Activated CD4-positive, alpha-beta T cell treated with anti-CD3 and anti-CD28 coated beads, Interleukin-2, amount 50 U/mL, for 24 hours (primary cell): Measurements from ENCODE around the gene PERM1.
"Not testable (repeated sequence)": the region's sequence is repeated elsewhere in the genome, so short reads cannot be mapped to it uniquely, and the experiment has no call there.

Experiments used
- DNase-seq, 2 donors: peaks; one replicate each; pipeline ENCODE4 v3.0.0-alpha.2; 2020; ENCODE audit warnings: low read depth in 1 of 2, low spot score in 1 of 2

PERM1 gene

DNA sequence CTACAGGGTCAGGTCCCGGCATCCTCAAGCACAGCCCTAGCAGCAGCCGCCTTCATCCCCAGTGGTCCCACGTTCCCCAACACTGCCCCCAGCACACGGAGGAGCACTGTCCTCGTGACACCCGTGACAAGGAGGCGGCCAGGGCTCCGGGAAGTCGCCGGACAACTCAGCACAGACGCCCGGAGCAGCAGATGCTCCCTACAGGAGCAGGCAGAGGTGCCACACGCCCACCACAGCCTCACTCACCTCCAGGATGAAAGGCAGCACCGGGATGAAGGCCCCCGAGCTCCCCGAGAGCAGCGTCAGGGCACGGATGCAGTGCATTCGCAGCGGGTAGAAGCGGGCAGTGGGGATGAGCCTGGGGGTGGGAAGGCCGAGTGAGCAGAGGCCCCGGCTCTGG lies 31.0 kb downstream of the PERM1 start:
- DNase-seq, result no peak

DNA sequence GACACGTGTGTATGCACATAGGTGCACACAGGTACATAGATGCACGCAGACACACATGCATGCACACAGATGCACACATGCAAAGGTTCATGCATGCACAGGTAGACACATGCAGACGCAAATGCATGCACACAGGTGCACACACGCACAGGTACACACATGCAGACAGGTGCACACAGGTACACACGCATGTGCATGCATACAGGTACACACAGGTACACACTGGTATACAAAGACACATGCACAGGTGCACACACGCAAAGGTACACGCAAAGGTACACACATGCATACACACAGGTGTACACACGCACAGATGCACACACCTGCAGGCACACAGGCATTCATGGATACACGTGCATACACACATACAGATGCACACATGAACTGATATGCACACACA lies 31.6 kb downstream of the PERM1 start:
- DNase-seq, result no peak

DNA sequence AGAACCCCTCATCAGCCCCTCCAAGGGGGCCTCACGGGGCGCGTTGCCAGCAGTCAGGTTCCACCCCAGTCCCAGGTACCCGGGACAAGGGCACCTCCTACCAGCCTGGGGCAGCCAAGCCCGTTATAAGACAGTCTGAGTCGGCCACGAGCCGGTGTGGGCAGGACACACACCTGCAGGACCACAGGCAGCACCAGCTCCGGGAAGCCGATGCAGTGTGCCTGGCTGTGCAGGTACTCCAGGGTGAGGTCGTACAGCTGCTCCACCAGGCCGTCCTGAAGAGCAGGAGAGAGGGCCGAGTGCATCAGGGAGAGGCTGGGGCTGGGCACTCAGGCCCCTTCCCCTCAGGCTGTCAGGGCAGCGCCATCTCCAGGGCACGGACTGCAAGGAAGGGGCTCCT lies 33.9 kb downstream of the PERM1 start:
- no peak for DNase-seq

DNA sequence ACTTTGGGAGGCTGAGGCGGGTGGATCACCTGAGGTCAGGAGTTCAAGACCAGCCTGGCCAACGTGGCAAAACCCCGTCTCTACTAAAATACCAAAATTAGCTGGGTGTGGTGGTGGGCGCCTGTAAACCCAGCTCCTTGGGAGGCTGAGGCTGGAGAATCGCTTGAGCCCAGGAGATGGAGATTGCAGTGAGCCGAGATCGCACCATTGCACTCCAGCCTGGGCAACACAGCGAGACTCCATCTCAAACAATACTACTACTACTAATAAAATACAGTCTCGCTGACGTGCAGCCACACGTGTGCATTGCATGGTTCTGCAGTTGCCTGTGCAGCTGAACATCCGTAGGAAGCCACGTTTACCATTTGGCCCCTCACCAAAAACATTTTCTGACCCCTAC lies 35.1 kb downstream of the PERM1 start:
- DNase-seq, result not testable (repeated sequence)

DNA sequence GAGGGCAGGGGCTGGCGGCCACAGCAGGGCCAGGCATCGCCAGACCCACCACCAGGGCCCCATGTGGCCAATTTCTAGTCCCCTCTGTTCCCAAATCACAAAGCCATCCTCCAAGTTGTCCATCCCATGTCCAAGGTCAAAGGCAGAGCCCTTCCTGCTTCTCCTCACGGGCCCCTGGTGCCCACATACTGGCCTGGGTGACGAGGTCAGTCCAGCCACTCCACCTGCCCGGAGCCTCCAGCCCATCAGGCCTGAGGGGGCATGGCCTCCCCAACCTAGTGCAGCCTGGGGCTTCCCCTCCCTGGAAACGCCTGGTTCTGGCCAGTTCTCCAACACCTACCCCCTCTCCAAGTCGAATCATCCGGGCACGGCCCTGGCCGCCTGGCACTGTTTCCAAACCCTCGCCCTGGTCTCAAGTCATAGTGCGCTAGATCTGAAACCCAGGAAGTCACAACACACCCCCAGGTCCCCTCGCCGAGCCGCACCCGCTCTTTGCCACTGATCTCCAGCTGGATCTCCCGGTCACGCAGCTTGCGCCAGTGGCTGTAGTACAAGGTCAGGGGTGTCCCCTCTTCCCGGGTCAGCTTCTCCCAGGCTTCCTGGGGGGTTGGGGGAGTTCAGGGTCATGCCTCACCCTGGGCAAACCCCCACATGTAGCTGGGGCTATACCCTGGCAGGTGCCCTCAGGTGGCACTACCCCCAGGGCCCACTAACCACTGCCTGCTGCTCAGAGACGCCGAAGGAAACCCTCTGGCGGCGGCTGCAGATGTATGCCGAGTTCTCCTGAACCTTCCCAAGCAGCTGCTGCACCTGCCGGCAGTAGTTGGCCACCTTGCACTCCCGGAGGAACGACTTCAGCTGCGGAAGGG lies 36.0 kb downstream of the PERM1 start:
- DNase-seq, result no peak

DNA sequence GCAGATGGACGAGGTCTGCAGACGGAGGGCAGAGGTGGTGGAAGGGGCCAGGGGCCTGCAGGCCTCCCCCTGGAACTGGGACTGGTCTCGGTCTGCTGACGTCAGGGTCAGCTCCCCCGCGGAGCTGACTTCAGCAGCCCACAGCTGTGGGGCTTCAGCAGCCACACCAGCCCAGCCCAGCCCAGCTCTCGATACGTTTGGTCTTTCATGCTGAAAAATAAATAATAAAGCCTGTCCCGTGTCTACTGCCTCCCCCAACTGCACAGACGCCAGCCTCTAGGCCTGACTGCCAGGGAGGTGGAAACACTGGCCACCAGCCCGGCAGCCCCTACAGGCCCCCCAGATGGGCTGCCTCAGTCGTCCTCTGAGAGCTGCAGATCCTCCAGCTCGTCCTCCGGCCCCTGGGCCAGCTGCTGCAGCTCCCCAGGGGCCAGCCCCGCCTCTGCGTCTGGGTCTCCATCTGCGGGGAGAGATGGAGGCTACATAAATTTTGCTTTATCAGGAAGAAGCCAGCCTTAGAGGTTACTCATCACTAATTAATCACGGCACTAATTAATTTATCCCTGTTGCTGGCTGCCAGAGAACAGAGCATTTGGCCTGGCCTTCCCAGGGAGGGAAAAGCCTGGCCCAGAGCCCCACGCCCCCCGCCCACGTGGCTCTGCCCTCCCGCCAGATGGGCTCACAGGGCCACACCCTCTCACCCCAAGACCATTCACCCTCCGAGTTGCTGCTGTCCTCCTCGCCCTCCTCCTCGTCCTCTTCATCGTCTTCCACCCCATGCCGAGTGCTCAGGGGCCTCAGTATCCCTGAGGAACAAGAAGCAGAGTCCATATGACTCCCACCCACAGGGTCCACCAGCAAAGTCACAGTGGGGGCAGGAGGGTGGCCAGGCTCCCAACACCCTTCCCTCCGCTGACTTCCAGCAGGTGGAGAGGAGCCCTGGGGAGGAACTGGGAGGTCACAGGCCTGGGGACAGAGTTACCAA lies 37.3 kb downstream of the PERM1 start:
- no peak for DNase-seq

DNA sequence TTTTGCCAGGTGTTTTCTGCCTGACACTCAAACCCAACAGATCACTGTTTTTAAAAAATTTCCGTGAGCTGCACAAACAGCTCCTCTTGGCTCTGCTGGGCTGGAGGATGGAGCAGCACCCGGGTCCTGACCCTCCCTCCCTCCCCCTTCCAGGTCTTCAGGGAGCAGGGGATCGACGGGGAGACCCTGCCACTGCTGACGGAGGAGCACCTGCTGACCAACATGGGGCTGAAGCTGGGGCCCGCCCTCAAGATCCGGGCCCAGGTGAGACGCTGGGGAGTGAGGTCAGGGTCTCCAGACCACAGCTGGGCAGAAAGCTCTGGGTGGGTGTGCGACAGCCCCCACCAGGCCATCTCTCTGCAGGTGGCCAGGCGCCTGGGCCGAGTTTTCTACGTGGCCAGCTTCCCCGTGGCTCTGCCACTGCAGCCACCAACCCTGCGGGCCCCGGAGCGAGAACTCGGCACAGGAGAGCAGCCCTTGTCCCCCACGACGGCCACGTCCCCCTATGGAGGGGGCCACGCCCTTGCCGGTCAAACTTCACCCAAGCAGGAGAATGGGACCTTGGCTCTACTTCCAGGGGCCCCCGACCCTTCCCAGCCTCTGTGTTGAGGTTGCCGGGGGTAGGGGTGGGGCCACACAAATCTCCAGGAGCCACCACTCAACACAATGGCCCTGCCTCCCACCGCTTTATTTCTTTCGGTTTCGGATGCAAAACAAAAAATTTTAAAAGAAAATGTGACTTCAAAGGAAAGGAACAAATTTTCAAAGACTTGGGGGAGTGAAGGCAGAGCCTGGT lies 38.1 kb downstream of the PERM1 start:
- DNase-seq, result no peak

DNA sequence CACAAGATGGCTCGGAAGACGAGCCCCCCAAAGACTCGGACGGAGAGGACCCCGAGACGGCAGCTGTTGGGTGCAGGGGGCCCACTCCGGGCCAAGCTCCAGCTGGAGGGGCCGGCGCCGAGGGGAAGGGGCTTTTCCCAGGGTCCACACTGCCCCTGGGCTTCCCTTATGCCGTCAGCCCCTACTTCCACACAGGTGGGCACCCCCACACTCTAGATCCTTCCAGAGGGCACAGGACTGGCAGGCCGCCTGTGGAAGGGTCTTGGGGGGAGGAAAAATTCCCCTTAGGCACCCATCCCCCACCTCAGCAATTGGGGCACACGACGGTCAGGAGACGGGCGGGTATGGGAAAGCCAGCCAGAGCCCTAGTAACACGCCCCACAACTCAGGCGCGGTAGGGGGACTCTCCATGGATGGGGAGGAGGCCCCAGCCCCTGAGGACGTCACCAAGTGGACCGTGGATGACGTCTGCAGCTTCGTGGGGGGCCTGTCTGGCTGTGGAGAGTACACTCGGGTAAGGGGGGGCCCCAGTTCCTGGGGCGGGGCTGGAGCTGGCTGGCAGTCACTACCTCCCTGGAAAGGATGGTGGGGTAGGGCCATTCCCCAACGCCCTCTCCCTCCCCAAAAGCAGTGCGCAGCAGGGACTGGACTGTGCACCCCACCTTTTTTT lies 38.9 kb downstream of the PERM1 start:
- no peak for DNase-seq

DNA sequence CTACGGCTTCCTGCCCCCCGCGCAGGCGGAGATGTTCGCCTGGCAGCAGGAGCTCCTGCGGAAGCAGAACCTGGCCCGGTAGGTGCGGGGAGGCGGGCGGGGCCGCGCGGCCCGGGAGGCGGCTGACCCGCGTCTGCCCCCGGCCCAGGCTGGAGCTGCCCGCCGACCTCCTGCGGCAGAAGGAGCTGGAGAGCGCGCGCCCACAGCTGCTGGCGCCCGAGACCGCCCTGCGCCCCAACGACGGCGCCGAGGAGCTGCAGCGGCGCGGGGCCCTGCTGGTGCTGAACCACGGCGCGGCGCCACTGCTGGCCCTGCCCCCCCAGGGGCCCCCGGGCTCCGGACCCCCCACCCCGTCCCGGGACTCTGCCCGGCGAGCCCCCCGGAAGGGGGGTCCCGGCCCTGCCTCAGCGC lies 39.5 kb downstream of the PERM1 start:
- no peak for DNase-seq

DNA sequence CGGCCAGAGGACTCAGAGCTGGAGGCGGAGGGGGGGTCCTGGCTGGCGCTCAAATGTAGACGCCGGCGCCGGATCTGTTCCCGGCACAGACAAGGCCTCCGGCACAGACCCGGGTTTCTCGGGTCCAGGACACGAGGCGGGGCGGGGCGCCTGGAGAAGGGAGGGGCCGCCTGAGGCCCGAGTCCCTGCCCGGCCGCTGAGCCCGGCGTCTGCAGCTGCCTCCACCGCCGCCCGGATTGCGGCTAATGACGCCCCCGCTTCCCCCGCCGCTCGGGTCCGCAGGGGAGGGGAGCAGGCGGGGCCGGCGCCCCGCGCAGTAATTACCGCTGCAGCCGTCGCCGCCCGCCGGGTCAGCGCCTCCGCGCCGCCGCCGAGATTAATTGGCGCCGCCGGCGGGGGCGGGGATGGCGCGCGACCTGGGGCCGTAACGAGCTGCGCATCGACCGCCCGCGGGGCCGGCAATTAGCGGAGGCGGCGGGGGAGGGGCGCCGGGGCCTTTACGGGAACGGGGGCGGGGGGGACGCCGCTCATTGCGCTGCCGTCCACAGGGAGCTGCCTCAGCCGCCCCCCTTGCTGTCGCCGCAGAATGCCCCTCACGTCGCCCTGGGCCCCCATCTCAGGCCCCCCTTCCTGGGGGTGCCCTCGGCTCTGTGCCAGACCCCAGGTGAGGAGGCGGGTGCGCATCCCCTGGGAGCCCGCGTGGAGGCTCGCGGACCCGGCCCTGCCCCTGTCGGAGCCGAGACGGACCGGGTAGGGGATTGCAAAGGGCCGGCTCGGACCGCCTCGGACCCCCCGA lies 40.1 kb downstream of the PERM1 start:
- DNase-seq, result no peak

DNA sequence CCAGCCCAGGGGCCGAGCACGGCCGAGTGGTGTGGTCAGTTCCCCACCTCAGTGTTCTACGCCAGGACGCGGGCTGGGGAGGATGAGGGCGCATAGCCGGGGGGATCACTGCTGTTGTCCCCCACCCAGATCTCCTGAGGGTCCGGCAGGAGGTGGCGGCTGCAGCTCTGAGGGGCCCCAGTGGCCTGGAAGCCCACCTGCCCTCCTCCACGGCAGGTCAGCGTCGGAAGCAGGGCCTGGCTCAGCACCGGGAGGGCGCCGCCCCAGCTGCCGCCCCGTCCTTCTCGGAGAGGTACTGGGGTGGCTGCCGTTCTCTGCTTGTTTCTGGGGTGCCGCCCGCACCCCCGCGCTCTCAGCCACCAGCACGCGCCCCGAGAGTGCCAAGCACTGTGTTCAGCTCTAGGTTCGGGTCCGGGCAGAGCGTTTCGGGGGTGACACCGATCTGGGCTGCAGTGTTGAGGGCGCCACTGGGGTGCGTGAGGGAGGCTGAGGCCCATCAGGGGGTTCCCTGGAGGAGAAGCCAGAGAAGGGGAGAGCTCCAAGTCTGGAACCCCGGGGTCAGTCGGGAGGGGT lies 40.8 kb downstream of the PERM1 start:
- no peak for DNase-seq

DNA sequence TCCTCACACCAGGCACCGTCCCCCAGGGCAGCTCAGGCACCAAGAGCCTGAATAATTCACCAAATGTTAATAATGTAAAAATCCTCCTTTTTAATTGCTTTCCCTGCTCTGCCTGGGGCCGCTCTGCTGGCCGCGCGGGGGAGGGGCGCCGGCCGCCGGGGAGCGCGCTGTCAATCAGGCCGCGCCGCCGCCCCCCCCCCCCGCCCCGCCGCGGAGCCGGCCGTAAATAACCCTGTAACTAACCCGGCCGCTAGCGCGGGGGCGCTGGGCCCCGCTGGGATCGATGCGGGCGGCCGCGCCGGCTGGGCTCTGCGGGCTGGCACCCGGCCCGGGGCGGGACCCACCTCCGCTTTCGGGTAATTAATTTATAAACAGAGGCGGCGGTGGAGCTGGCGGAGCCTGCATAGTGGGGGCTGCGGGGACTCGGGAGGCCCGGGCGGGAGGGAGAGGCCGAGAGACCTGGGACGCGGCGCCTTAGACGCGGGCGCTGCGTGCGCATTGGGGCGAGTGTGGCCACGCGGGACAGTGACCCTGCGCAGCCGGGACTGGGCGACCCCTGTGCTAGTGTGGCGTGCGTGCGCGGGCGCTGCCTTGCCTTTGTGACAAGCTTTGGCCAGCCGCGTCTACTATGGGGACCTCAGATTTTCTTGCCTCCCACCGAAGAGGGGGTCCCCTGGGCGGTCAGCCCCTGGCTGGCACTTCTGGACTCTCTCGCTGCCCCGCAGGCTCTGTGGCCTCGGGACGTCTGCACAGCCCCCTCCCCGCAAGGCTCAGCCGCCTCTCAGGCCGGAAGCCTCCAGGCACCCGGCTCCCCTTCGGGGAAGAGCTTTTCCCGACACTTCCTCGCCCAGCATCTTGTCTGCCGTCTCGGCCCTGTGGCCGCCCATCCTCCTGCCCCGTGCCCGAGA lies 41.5 kb downstream of the PERM1 start:
- DNase-seq, result no peak

DNA sequence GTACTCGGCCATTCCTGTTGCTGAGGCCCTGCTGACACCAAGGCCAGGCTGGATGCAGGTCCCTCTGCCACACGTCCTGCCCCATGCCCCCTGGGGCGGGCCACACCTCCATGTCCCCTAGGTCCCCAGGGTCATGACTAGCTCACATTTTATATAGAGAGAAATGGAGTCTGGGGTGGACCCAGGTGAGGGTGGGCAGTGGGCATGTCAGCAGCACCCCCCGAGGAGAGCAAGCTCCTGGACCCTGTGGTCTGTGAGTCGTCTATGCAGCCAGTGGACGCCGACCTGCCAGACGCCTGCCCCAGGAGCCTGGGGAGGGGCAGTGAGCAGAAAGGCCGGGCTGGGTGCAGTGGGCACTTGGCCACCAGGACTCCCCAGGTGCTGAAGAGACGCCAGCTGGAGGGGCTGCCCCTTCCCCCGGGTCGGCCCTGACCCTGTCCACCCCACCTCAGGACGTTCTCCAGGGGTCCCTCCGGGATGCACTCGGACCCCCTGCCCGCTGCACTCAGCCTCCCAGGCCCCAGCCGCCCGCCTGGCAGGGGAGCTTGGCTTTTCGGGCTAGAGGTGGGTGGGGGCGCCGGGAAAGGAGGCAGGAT lies 42.3 kb downstream of the PERM1 start:
- no peak for DNase-seq

DNA sequence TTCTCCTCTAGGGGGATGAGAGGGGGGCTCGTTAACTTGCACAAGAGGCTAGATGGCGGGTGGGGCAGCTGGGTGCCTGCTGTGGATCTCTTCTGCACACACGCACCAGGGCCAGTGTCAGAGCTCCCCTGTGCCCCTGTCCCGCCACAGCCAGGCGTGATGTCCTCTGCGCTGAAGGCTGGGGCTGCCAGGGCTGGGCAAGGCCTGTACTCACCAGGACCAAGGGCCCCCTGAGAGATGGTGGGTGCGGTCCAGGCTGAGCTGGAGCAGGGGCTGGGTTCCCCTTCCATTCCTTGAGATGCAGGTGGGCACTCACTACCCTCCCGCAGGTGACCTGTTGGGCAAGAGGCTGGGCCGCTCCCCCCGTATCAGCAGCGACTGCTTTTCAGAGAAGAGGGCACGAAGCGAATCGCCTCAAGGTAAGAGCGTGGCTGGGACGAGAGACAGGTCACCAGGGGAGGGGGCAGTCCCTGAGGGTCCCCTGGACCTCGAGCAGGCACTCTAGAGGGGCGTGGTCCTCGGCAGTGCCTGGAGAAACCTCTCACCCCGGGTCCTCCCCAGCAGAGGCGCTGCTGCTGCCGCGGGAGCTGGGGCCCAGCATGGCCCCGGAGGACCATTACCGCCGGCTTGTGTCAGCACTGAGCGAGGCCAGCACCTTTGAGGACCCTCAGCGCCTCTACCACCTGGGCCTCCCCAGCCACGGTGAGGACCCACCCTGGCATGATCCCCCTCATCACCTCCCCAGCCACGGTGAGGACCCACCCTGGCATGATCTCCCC lies 43.0 kb downstream of the PERM1 start:
- no peak for DNase-seq

DNA sequence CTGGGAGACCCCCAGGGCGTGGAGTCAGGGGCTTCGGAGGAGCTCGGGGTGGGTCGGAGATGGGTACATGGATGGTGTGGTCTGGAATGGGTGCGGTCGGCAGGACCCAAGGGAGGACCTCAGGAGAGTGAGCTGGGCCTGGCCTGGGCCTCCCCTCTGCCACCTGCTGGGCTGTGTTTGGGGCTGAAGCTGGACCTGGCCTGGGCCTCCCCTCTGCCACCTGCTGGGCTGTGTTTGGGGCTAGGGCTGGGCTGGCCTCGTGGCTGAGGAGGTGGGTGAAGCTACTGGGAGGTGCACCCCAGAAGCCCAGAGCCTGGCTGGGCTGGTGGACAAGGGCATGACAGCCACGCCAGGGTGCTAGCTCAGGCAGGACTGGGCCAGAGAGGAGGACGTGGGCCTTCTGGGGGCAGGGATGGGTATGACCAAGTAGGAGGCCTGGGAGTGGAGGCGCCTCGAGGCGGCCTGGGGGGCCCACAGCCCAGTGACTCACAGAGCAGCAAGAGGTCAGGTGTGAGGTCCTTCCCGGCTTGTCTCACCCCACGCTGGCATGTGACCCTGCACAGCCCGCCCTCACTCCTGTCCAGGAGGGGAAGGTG lies 43.7 kb downstream of the PERM1 start:
- no peak for DNase-seq

DNA sequence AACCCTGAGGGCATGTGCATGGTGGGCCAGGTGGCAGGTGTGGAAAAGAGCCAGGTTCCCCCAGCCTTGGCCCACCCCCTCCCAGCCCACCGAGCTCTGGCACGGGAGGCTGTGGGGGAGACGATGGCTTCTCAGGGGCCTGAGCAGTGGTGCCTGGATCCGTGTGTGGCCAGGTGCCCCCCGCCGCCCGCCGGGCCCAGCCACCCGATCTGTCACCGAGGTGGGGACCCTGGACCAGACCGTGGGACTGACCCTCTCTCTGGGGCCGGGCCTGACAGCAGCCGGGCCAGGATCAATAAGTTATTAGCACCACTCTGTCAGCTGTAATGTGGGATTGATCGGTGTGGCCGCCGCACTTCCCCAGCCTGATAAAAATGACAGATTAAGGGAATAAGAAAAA lies 44.4 kb downstream of the PERM1 start:
- DNase-seq, result no peak
